ENCODE data around the gene VPS36.
A peak's percentile ranks its signal among the peaks of the same experiment; 100 is the strongest.
"Not testable (repeated sequence)": the region's sequence is repeated elsewhere in the genome, so short reads cannot be mapped to it uniquely, and the experiment has no call there.

The VPS36 gene
- total RNA-seq, result 44.6 to 86.1 reads per million in 2 donors

- DNase-seq, result peak; percentile 97
Measured at GRCh38 chr13:52450012-52450792, at the start of gene VPS36. VPS36 (minus strand) TSS chr13:52450634; CDS start chr13:52450594, 40 bp downstream.

DNA sequence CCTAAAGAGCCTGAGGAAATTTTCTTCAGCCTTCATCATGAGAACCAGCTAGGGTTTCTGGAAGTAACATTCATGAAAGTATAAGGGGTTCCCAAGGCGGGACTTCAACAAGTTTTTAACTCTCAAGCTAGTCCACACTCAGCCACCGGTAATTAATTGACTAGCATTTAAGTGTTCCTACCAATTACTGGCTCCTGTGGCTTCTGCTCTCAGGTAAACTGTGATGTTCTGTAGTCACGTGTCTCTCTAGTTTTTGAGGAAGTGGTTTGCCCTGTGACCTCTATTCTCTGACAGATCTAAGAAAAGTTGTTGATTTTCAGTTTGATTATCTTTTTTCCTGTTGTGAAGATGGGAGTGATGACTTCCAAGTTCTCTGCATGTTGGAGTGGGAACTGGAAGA, 47.5 kb upstream of the VPS36 start:
- DNase-seq, result not testable (repeated sequence)

GRCh38 chr13:52494241-52494640, 43.8 kb upstream of the VPS36 start:
- not testable (repeated sequence) for DNase-seq

DNA sequence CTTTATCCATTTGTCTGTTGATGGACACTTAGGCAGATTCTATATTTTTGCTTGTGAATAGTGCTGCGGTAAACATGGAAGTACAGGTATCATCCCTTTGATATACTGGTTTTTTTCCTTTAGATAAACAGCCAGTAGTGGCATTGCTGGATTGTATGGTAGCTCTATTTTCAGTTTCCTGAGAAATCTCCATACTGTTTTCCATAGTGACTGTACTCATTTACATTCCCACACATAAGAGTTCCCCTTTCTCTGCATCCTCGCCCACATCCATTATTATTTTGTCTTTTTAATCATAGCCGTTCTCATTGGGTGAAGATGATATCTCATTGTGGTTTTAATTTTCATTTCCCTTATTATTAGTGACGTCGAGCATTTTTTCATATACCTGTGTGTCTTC, 40.6 kb upstream of the VPS36 start:
- not testable (repeated sequence) for DNase-seq

DNA sequence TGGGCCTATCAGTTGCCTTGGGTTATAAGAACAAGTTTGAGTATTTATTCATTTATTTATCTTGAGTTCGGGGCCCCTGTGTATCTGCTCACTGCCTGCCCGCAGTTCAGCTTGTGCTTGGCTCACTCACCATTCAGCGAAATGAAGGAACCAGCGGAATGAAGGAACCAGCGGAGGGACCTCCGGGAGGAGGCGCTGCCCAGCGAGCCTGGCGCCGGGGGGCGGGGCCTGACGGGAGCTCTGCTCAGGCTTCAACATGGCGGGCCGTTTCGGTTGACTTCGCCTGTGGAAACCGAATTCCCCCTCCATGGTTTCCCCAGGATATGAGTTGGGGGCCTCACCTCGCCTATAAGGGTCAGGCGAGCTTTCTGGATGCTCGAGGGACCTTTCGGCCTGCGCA, 38.3 kb upstream of the VPS36 start:
- not testable (repeated sequence) for DNase-seq

DNA sequence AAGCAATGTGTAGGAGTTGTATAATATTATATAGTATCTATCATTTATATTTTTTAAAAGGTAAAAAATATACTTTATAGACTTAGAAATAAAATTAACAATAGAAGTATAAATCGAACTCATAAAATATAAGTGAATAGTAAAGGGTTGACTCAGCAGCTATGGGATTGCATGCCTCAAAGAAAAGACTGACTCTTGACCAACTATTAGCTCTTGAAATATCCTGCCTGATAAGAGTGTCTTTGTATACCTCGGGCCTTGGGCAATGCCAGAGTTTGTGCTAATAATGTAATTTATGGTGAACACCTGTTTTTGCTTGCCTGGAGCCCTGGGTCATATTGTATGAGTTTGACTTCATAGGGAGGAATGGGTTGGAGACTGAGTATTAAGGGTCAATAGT, 36.6 kb upstream of the VPS36 start:
- not testable (repeated sequence) for DNase-seq

- DNase-seq, result not testable (repeated sequence)
Measured at GRCh38 chr13:52480677-52481428, 30.4 kb upstream of the VPS36 start.

DNA sequence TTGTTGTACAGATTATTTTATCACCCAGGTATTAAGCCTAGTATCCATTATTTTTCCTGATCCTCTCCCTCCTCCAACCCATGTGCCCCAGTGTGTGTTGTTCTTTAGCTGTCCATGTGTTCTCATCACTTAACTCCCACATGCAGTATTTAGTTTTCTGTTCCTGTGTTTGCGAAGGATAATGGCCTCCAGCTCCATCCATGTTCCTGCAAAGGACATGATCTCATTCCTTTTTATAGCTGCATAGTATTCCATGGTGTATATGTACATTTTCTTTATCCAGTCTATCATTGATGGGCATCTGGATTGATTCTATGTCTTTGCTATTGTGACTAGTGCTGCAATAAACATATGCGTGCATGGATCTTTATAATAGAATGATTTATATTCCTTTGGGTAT, 18.1 kb upstream of the VPS36 start:
- not testable (repeated sequence) for DNase-seq

DNA sequence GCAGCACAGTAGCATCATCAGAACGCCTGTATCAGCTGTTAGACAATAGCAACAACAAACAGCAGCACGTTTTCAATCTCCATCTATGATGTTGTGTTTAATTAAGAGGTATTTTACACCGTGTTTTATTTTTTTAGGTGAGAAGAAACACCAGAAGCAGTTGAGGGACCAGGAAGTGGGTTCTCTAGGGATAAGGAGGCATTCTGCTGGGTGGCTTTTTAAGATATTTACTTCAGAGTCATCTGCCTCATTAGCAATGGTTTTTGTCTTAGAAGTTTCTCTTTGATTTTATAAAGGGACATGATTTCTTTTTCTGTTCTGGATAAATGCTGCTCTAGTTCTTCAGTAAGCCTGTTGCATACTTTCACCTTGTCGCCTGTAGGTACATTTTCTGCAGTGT, 13.1 kb upstream of the VPS36 start:
- no peak for DNase-seq

DNA sequence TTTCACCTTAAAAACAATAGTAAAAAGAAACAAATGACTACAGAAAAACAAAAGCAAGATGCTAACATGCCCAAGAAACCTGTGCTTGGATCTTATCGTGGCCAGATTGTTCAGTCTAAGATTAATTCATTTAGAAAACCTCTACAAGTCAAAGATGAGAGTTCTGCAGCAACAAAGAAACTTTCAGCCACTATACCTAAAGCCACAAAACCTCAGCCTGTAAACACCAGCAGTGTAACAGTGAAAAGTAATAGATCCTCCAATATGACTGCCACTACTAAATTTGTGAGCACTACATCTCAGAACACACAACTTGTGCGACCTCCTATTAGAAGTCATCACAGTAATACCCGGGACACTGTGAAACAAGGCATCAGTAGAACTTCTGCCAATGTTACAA, 10.8 kb upstream of the VPS36 start:
- no peak for DNase-seq

GRCh38 chr13:52459668-52460067, 9.2 kb upstream of the VPS36 start:
- no peak for DNase-seq

DNA sequence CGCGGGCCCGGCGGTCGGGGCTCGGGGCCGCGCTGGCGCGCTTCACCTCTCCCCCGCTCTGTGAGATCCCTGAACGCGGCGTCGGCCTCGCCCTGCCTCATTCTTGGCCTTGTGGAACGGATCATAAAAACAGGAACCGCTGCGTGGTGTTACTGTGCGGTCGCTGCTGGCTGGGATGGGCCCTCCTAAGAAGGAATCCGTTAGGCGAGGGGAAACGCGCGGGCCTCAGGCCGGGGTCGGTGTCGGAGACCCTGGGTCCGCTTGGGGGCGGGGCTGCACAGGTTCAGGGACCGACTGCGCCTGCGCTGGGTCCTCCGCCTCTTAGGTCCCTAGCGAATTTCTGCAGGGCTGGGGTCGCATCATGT, 5.2 kb upstream of the VPS36 start:
- DNase-seq, result peak; percentile 74

DNA sequence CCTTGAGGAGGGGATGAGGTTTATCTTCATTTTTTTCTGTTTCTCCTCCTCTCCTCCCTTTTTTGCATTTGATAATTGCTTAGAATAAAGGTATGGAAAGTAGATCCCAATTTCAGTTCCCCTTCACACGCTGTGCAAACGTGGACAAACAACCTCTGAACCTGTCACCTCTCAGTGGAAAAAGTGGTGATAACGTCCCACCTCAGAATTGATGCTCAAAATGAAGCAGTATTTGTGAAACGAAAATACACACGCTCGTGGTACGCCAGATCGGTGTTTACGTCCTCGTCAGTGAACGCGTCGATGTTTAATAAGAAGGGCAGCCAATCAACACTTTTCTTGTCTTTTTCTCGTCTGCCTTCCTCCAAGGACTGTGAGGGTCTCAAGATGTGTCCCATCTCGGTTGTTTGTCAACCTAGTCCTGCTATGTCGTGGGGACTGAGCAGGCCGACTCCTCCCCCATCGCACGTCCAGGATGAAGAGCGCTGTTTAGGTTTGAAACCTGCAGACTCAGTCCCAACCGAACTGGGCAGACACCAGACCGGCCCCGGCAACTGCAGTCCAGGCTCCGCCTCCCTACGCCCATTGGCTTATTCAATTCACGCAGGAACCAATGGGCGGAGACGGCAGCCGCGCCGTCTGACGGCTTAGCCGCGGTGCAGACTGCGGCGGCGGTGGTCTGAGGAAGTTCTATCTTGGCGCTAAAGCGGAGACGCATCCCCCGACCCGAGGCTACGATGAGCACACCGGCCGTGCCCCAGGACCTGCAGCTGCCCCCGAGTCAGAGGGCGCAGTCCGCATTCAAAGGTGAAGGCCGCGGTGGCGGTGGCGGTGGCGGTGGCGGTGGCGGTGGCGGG, 4.6 kb upstream of the VPS36 start, which contains the start of gene CKAP2:
CKAP2 (plus strand) TSS at position 659 of the 857 bp plus-strand sequence; CDS start at position 738, 79 bp downstream.
- DNase-seq, result peak; percentile 87

- DNase-seq, result no peak
Measured at GRCh38 chr13:52454459-52454819, 4.0 kb upstream of the VPS36 start.

GRCh38 chr13:52452470-52452869, 2.0 kb upstream of the VPS36 start:
- no peak for DNase-seq

DNA sequence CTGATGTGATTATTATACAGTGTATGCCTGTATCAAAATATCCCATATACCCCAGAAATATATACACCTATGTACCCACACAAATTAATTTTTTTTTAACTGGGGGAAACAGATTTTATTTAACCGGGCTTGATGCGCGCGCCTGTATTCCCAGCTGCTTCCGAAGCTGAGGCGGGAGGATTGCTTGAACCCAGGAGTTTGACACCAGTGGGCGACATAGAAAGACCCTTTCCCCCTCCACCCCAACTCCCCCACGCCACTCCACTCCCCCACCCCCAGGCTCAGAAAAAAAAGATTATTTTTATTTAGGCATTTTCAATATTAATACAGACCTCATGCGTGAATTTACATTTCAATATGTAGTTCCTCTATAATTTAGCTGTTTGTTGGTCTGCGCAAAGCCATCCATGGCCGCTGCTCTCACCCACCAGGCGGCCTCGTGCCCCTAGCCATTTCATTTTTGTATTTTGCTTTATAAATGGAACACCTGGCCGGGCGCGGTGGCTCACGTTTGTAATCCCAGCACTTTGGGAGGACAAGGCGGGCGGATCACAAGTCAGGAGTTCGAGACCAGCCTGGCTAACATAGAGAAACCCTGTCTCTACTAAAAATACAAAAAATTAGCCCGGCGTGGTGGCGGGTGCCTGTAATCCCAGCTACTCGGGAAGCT, 836 bp upstream of the VPS36 start:
- DNase-seq, result no peak

- DNase-seq, result no peak
Measured at GRCh38 chr13:52450793-52451116, 321 bp upstream of the VPS36 start.

GRCh38 chr13:52449331-52450011, 963 bp downstream of the VPS36 start:
- DNase-seq, result no peak

- no peak for DNase-seq
Measured at GRCh38 chr13:52447815-52448552, 2.5 kb downstream of the VPS36 start.

DNA sequence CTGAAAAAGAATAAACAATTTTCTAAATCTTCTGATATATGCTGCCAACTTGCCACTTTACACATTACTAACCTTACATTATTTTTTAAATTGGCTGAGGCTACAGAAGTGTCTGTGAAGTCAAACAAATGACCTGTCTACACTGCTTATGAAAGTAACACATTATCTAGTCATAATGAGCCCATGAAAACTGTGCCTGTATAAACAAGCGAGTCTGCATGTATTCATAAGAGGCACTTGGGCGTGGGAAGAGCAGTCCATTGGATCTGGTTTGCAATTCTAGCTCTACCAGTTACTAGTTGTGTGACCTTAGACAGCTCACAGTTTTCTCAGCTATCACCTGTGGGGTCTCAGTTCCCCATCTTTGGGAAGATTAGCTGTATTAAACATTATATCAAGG, 3.1 kb downstream of the VPS36 start:
- no peak for DNase-seq

GRCh38 chr13:52446265-52446664, 4.2 kb downstream of the VPS36 start:
- no peak for DNase-seq

Data from T-helper 9 cell (primary cell).